ENCODE measurements around the gene CFLAR.
"Not testable (repeated sequence)": the region's sequence is repeated elsewhere in the genome, so short reads cannot be mapped to it uniquely, and the experiment has no call there.

CFLAR gene

GRCh38 chr2:201116115-201116958 lies at the start of gene CFLAR:
TSS of gene CFLAR (plus strand) at chr2:201116164. CDS start at chr2:201129866, 13,702 bp downstream.
- peak; percentile 58 to 63 for DNase-seq (ENCODE audit: low read depth in 1 of 2, low spot score in 1 of 2)

- no peak for DNase-seq (ENCODE audit: low read depth in 1 of 2, low spot score in 1 of 2)
Measured at GRCh38 chr2:201070948-201071478, 45.0 kb upstream of the CFLAR start.

GRCh38 chr2:201071479-201072200 lies 44.3 kb upstream of the CFLAR start, which contains the start of the genes HYCC2 and NDUFB3:
TSS of gene HYCC2 (minus strand) at chr2:201071671. CDS start at chr2:201024009, 47,662 bp downstream.
TSS of gene NDUFB3 (plus strand) at chr2:201072001. CDS start at chr2:201078883, 6,882 bp downstream.
- DNase-seq (ENCODE audit: low read depth in 1 of 2, low spot score in 1 of 2) = peak; percentile 76 to 82

GRCh38 chr2:201072201-201072530 lies 43.8 kb upstream of the CFLAR start:
- DNase-seq (ENCODE audit: low read depth in 1 of 2, low spot score in 1 of 2) = no peak

GRCh38 chr2:201073071-201073470 lies 42.9 kb upstream of the CFLAR start:
- no peak for DNase-seq (ENCODE audit: low read depth in 1 of 2, low spot score in 1 of 2)

GRCh38 chr2:201074996-201075395 lies 41.0 kb upstream of the CFLAR start:
- no peak for DNase-seq (ENCODE audit: low read depth in 1 of 2, low spot score in 1 of 2)

- no peak for DNase-seq (ENCODE audit: low read depth in 1 of 2, low spot score in 1 of 2)
Measured at GRCh38 chr2:201084863-201085262, 31.1 kb upstream of the CFLAR start.

- no peak for DNase-seq (ENCODE audit: low read depth in 1 of 2, low spot score in 1 of 2)
Measured at GRCh38 chr2:201090574-201090973, 25.4 kb upstream of the CFLAR start.

- no peak for DNase-seq (ENCODE audit: low read depth in 1 of 2, low spot score in 1 of 2)
Measured at GRCh38 chr2:201093573-201093972, 22.4 kb upstream of the CFLAR start.

GRCh38 chr2:201100497-201100896 lies 15.5 kb upstream of the CFLAR start:
- DNase-seq (ENCODE audit: low read depth in 1 of 2, low spot score in 1 of 2) = no peak

- no peak for DNase-seq (ENCODE audit: low read depth in 1 of 2, low spot score in 1 of 2)
Measured at GRCh38 chr2:201105759-201106158, 10.2 kb upstream of the CFLAR start.

GRCh38 chr2:201107624-201108023 lies 8.3 kb upstream of the CFLAR start:
- DNase-seq (ENCODE audit: low read depth in 1 of 2, low spot score in 1 of 2) = no peak

GRCh38 chr2:201108341-201108740 lies 7.6 kb upstream of the CFLAR start:
- no peak for DNase-seq (ENCODE audit: low read depth in 1 of 2, low spot score in 1 of 2)

- DNase-seq (ENCODE audit: low read depth in 1 of 2, low spot score in 1 of 2) = no peak
Measured at GRCh38 chr2:201109186-201109585, 6.8 kb upstream of the CFLAR start.

- DNase-seq (ENCODE audit: low read depth in 1 of 2, low spot score in 1 of 2) = no peak
Measured at GRCh38 chr2:201110615-201111014, 5.3 kb upstream of the CFLAR start.

GRCh38 chr2:201111096-201111495 lies 4.9 kb upstream of the CFLAR start:
- DNase-seq (ENCODE audit: low read depth in 1 of 2, low spot score in 1 of 2) = no peak

GRCh38 chr2:201114350-201114749 lies 1.6 kb upstream of the CFLAR start:
- DNase-seq (ENCODE audit: low read depth in 1 of 2, low spot score in 1 of 2) = no peak

GRCh38 chr2:201114846-201115245 lies 1.1 kb upstream of the CFLAR start:
- no peak for DNase-seq (ENCODE audit: low read depth in 1 of 2, low spot score in 1 of 2)

- DNase-seq (ENCODE audit: low read depth in 1 of 2, low spot score in 1 of 2) = no peak
Measured at GRCh38 chr2:201116959-201117734, 1.2 kb downstream of the CFLAR start.

- DNase-seq (ENCODE audit: low read depth in 1 of 2, low spot score in 1 of 2) = not testable (repeated sequence)
Measured at GRCh38 chr2:201117735-201118094, 1.8 kb downstream of the CFLAR start.

Measured in stimulated activated CD4-positive, alpha-beta T cell treated with anti-CD3 and anti-CD28 coated beads, Interleukin-15, amount 100 ng/mL, for 1 hour (primary cell).